Measurements from ENCODE around the gene COX8A. TPM values are rescaled to one million over a fixed set of nuclear protein-coding genes. Genes with fewer than 3 reads are reported as not detected.
A peak's percentile ranks its signal among the peaks of the same experiment; 100 is the strongest.

COX8A gene
- total and polyA plus RNA-seq, 10 of the 15 experiments (the other 5 are each of a cell fraction or from before 2014, with no cell fraction given): 243 to 1,476 (median 522) TPM

DNA sequence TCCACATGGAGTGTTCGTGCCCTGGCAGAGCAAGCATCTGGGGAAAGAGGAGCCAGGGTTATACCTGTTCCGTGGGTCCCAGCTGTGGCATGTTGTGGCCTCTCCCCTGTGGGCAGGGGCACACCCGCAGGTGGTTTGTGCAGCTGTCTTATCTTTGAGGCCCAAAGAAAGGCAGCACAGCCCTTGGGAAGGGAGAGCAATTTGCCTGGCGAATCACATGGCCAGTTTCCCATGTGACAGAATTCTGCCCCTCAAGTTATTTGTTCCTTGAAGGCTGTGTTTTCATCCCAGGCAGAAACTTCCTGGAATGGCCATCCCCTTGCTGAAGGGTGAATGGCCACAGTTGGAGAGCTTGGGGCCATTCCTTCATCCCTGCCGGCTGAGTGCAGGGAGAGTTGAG is 16.4 kb upstream of the COX8A start:
- 80% methylated on average over 5 of the region's 5 CpGs for WGBS (ENCODE audit: insufficient coverage, insufficient replicate concordance, low lambda C conversion rate, missing lambda C conversion rate)

DNA sequence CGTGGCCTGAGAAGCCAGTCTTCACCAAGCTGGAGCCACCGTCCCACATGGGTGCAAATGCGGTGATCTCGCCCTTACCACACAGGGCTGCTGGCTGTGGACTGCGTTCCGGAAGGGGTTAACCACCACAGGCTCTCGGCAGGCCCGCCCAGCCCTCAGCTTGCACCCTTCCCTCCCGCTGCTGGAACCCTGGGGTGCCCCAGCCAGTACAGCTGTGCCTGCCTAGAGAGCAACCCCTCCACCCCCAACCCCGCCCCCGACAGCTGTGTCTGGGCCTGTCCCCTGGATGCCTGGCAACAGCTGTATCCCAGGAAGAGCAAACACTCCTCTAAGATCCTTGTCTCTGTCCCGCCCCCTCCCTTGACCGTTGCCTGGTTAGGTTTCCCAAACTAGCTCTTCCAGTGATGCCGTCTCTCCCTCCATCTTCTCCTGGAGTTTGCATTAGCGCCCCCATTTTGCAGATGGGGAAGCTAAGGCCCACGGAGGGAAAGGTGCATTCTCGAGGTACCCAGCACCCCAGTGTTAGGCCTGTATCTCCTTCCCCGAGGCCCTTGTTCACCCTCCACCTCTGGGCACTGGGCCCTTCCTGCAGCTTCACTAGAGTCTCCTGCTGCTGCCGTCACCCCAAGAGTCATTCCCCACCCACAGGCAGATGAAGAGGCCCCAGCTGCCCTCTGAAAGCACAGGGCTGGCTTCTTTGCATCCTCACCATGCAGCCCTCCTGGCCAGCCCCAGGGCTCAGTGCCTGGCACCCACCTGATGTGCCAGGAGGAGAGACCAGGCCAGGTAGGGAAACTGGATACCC is 12.6 kb upstream of the COX8A start:
- POLR2A ChIA-PET: interaction anchor here (0.6 to 1.9 kb wide), 5 partner anchors 9 to 1037 kb away, joined by 3 to 6 read pairs (median 4); partner anchors contain the start of gene NAA40
- SMC1A ChIA-PET (ENCODE audit: uncharacterized antibody, unreplicated experiment): interaction anchor here (0.6 to 1.4 kb wide), 4 partner anchors 9 to 1321 kb away, joined by 3 to 4 read pairs (median 4); no protein-coding TSS in a partner anchor
- FAIRE-seq: no peak
- Histone ChIP-seq H3K4me3 (no peak overlapping the region), H2AFZ (ENCODE audit: control insufficient read depth, low read depth, low read length) (no peak overlapping the region), H3K27me3 (replicated peaks in 1 of 2; ENCODE audit: control insufficient read depth in 2 of 2, insufficient read depth in 2 of 2, low read length in 1 of 2) (no peaks in the 10 kb centered on the region), H3K4me1 (ENCODE audit: control insufficient read depth, insufficient read depth, low read length) (peaks cover 15% of the 10 kb centered on the region), H3K9me3 (replicated peaks; ENCODE audit: control insufficient read depth, insufficient read depth, low read length) (no peaks in the 10 kb centered on the region), H3K4me2 (ENCODE audit: control insufficient read depth, insufficient read depth) (peak overlapping the region; percentile 54; the same call in 1 of the 2 replicates), H3K9ac (ENCODE audit: control insufficient read depth, insufficient read depth, low read length) (no peak overlapping the region), H4K20me1 (ENCODE audit: control insufficient read depth, insufficient read depth) (no peaks in the 10 kb centered on the region), H3K36me3 (ENCODE audit: control insufficient read depth in 2 of 2, insufficient read depth in 2 of 2, low read length in 1 of 2) (peaks cover 0 to 2% of the 10 kb centered on the region in 2 experiments; a peak in 2 of 4 replicates), H3K79me2 (ENCODE audit: control insufficient read depth, insufficient read depth, low read length) (no peaks in the 10 kb centered on the region), H3K27ac (ENCODE audit: control insufficient read depth, insufficient read depth) (peak overlapping the region; percentile 39; the same call in 1 of the 2 replicates)
- ATAC-seq: no peak
- no TSS peak for BruUV-seq (replicated peaks)
- CTCF ChIA-PET: interaction anchor here (1.8 kb wide), 1 partner anchor 10 kb away, joined by 6 read pairs; no protein-coding TSS in a partner anchor
- in situ Hi-C loops (cut with MboI) (no loop called here), intact Hi-C loops (cut with micrococcal nuclease; ENCODE audit: unreplicated experiment) (no loop called here)
- RAD21 ChIA-PET (ENCODE audit: unreplicated experiment): no interaction called here
- WGBS (ENCODE audit: insufficient coverage, insufficient replicate concordance, low lambda C conversion rate, missing lambda C conversion rate): 48% methylated on average over 17 of the region's 19 CpGs
- DNase-seq (ENCODE audit: low read depth, low spot score): no peak
- TF ChIP-seq NR2C1 (IDR thresholded peaks at IDR 0.05) (no peak), HDAC6 (IDR thresholded peaks at IDR 0.05; ENCODE audit: unreplicated experiment) (no peak), CBFB (IDR thresholded peaks at IDR 0.05; ENCODE audit: low read depth) (0 out of 2 replicates have a peak, but pooled peaks have one; percentile 19), EED (IDR thresholded peaks at IDR 0.05; ENCODE audit: low read depth) (0 out of 2 replicates have a peak, but pooled peaks have one; percentile 29)
- TF ChIP-seq, protein P1, sequence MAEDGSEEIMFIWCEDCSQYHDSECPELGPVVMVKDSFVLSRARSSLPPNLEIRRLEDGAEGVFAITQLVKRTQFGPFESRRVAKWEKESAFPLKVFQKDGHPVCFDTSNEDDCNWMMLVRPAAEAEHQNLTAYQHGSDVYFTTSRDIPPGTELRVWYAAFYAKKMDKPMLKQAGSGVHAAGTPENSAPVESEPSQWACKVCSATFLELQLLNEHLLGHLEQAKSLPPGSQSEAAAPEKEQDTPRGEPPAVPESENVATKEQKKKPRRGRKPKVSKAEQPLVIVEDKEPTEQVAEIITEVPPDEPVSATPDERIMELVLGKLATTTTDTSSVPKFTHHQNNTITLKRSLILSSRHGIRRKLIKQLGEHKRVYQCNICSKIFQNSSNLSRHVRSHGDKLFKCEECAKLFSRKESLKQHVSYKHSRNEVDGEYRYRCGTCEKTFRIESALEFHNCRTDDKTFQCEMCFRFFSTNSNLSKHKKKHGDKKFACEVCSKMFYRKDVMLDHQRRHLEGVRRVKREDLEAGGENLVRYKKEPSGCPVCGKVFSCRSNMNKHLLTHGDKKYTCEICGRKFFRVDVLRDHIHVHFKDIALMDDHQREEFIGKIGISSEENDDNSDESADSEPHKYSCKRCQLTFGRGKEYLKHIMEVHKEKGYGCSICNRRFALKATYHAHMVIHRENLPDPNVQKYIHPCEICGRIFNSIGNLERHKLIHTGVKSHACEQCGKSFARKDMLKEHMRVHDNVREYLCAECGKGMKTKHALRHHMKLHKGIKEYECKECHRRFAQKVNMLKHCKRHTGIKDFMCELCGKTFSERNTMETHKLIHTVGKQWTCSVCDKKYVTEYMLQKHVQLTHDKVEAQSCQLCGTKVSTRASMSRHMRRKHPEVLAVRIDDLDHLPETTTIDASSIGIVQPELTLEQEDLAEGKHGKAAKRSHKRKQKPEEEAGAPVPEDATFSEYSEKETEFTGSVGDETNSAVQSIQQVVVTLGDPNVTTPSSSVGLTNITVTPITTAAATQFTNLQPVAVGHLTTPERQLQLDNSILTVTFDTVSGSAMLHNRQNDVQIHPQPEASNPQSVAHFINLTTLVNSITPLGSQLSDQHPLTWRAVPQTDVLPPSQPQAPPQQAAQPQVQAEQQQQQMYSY (CRISPR knock-in tag; IDR thresholded peaks at IDR 0.05): no peak

More for the DNA sequence above, 16.4 kb upstream of the COX8A start:
- Histone ChIP-seq H4K20me1 (ENCODE audit: control insufficient read depth, insufficient read depth) (no peaks in the 10 kb centered on the region), H3K27ac (ENCODE audit: control insufficient read depth, insufficient read depth) (no peak overlapping the region), H3K27me3 (replicated peaks in 1 of 2; ENCODE audit: control insufficient read depth in 2 of 2, insufficient read depth in 2 of 2, low read length in 1 of 2) (no peaks in the 10 kb centered on the region), H3K4me1 (ENCODE audit: control insufficient read depth, insufficient read depth, low read length) (peaks cover 12% of the 10 kb centered on the region), H3K9ac (ENCODE audit: control insufficient read depth, insufficient read depth, low read length) (no peak overlapping the region), H3K9me3 (replicated peaks; ENCODE audit: control insufficient read depth, insufficient read depth, low read length) (no peaks in the 10 kb centered on the region), H3K4me2 (ENCODE audit: control insufficient read depth, insufficient read depth) (no peak overlapping the region), H3K4me3 (no peak overlapping the region), H2AFZ (ENCODE audit: control insufficient read depth, low read depth, low read length) (no peak overlapping the region), H3K79me2 (ENCODE audit: control insufficient read depth, insufficient read depth, low read length) (no peaks in the 10 kb centered on the region), H3K36me3 (ENCODE audit: control insufficient read depth in 2 of 2, insufficient read depth in 2 of 2, low read length in 1 of 2) (peaks cover 17 to 27% of the 10 kb centered on the region in 2 experiments)
- BruUV-seq (replicated peaks): no TSS peak
- intact Hi-C loops (cut with micrococcal nuclease; ENCODE audit: unreplicated experiment) (no loop called here), in situ Hi-C loops (cut with MboI) (no loop called here)
- no peak for TF ChIP-seq NR2F1 (conservative IDR thresholded peaks at IDR 0.05)
- TF ChIP-seq NFXL1 (IDR thresholded peaks at IDR 0.05; ENCODE audit: borderline replicate concordance): no peak
- TF ChIP-seq, protein P2, sequence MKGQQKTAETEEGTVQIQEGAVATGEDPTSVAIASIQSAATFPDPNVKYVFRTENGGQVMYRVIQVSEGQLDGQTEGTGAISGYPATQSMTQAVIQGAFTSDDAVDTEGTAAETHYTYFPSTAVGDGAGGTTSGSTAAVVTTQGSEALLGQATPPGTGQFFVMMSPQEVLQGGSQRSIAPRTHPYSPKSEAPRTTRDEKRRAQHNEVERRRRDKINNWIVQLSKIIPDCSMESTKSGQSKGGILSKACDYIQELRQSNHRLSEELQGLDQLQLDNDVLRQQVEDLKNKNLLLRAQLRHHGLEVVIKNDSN (IDR thresholded peaks at IDR 0.05; ENCODE audit: borderline replicate concordance, extremely low read length, insufficient read depth, low read depth, low read length): no peak
- 0 out of 2 replicates have a peak, but pooled peaks have one; percentile 13 for TF ChIP-seq POLR2A (IDR thresholded peaks at IDR 0.05; ENCODE audit: low read depth, low read length)
- TF ChIP-seq SPI1 (IDR thresholded peaks at IDR 0.05; ENCODE audit: borderline replicate concordance, insufficient read depth, low read depth, low read length): no peak
- DNase-seq (ENCODE audit: low read depth, low spot score): no peak
- FAIRE-seq: no peak
- RAD21 ChIA-PET (ENCODE audit: unreplicated experiment): interaction anchor here (0.6 kb wide), 1 partner anchor 1034 kb away, joined by 3 read pairs; no protein-coding TSS in a partner anchor
- ATAC-seq: no peak
- SMC1A ChIA-PET (ENCODE audit: uncharacterized antibody, unreplicated experiment): interaction anchor here (0.9 kb wide), 2 partner anchors 9 to 155 kb away, joined by 3 read pairs; no protein-coding TSS in a partner anchor
- POLR2A ChIA-PET: no interaction called here
- CTCF ChIA-PET: interaction anchor here (0.6 to 1.9 kb wide), 4 partner anchors 11 to 1072 kb away, joined by 3 to 7 read pairs (median 4); no protein-coding TSS in a partner anchor
